Stimulated activated CD8-positive, alpha-beta memory T cell treated with anti-CD3 and anti-CD28 coated beads, Interleukin-7, amount 100 ng/mL, for 1 hour (primary cell): ENCODE measurements around the gene RALGAPA1.
"Not testable (repeated sequence)": the region's sequence is repeated elsewhere in the genome, so short reads cannot be mapped to it uniquely, and the experiment has no call there.

Experiments
- DNase-seq, 2 donors: peaks; one replicate each; pipeline ENCODE4 v3.0.0-alpha.2; 2020; ENCODE audit warnings: low read depth in 2 of 2

Gene RALGAPA1

DNA sequence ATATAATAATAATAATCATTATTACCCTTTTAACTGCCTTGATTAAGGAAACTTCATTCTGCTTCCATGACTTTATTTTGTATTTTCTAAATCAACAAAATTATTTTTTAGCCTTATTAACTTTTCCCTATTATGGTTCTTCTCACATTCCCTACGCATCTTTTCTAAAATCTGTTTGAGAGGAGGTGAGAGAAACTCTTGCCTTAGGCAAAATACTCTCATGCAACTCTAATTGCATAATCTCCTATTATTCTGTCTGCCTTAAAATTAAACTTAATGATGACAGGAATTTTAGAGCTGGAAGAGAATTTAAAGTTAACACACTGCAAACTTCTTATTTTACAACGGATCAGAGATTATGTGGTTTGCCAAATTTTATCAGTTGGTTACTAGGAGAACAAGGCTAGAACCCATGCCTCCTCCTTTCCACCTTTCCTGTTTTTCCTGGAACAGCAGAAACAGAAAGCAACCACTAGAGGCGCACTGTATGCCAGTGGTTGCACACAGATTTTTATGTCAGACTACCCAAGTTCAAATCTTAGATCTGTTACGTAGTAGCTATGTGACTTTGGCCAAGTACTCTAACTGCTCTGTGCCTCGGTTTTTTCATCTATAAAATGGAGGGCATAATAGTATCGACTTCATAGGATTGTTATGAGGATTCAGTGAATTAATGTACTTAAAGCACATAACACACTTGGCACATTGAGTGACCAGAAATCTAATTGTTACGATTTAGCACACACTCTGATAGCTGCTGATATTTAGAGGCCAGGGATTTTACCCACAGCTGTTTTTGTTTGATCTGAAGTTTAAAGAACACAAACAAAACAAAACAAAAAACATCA lies 12.7 kb upstream of the RALGAPA1 start:
- DNase-seq: no peak

DNA sequence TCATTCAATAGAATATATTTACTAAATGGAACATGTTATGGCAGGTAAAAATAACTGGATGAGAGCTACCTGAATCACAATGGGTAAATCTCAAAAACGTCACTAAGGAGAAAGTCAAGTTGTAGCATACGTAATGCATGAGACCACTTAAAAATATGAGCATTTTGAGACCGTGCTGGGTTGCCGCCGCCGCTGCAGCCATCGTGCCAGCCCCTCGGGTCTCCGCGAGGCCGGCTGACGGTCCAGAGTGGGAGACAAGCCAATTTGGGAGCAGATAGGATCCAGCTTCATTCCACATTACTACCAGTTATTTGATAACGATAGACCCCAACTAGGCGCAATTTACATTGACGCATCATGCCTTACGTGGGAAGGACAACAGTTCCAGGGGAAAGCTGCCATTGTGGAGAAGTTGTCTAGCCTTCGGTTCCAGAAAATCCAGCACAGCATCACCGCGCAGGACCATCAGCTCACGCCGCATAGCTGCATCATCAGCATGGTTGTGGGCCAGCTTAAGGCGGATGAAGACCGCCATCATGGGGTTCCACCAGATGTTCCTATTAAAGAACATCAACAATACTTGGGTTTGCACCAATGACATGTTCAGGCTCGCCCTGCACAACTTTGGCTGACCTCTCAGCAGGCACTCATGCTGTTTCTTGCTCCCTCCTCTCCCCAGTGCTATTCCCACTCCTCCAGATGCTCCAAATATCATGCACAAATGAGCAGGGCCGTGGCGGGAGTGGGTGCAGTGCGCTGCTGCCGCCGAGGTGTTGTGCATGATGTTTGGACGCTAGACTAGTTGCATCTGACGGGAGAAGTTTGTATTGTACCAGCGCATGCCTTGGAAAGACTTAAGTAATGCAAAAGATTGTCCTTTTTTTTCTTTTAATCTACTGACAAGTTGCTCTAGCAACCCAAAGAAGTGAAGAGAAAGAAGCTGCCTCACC lies 10.8 kb upstream of the RALGAPA1 start:
- no peak for DNase-seq

DNA sequence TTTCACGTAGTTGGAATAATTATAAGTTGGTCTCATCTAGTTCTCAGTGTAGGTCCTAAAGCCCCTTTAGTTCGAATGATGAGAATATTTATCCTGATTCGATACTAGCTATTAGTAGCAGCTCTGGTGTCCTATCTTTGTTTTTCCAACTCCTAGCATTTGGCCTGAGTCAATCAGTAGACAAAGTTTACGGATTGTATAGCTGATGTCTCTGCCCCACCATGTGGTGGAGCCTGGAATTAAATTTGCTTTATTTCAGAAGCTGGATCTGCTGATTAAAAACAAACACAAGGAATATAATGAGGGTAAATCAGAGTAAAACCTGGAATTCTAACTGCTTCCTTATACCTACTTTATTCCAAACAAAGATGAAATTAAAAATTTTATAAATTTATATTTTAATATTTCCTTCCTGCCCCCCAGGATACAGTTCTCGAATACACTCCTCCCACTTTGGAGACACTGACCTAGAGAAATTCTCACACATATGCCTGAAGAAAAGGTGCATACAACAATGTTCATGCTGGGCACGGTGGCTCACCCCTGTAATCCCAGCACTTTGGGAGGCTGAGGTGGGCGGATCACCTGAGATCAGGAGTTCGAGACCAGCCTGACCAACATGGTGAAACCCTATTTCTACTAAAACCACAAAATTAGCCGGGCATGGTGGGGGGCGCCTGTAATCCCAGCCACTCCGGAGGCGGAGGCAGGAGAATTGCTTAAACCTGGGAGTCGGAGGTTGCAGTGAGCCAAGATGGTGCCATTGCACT lies 9.4 kb upstream of the RALGAPA1 start:
- DNase-seq: no peak

DNA sequence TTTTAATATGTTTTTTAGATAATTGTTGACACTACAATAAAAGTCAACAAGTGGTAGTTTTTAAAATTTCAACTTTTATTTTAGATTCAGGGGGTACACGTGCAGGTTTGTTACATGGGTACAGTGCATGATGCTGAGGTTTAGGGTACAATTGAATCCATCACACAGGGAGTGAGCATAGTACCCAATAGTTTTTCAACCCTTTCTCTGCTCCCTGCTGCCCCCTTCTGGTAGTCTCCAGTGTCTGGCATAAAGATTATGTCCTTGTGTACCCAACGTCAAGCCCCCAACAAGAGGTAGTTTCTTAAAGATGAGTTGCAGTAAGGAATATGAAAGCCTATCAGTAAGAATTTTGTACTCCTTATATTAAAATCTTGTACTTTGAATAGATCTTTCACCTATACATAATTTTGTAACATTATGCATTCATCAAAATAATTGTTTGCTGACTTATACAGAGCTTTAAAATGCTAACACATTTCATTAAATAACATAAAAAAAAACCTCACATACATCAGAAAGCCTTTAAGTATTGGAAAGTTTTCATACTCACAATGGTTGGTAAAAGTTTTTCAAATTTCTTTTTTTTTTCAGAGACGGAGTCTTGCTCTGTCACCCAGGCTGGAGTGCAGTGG lies 5.4 kb upstream of the RALGAPA1 start:
- DNase-seq: peak; percentile 51 to 71

DNA sequence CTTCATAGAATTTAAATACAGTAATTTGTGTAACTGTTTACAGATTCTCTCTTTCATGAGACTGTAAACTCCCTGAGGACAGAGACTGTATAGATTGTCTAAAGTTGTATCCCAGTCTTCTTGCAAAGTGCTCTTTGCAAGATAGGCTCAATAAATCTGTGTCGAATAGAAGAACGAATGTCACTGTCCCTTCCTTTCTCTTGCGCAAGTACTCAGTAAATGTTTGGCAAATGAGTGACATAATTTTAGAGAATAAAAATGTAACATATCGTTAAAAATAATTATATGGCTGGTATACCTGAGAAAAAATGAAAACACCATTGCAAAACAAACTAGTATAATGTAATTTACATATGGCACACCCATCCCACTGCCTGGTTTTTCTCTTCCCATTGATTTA lies 1.9 kb upstream of the RALGAPA1 start:
- DNase-seq: no peak

DNA sequence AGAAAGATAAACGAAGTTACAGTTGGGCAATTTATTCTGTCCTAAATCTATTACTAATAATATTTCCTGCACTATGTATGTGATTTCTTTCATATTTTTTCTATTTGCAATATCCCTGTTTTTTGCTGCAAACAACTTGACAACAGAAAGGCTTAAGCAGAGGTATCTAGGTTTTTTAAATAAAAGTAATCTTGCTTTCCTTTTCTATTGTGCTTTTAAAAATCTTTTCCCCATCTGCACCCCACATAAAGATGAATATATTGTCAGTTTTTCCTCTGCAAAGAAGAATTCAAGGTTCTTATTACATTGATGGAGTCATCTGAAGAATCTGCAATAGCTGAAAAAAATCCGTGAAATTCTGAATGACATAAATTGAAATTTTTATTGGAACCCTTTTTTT lies 502 bp upstream of the RALGAPA1 start:
- no peak for DNase-seq

DNA sequence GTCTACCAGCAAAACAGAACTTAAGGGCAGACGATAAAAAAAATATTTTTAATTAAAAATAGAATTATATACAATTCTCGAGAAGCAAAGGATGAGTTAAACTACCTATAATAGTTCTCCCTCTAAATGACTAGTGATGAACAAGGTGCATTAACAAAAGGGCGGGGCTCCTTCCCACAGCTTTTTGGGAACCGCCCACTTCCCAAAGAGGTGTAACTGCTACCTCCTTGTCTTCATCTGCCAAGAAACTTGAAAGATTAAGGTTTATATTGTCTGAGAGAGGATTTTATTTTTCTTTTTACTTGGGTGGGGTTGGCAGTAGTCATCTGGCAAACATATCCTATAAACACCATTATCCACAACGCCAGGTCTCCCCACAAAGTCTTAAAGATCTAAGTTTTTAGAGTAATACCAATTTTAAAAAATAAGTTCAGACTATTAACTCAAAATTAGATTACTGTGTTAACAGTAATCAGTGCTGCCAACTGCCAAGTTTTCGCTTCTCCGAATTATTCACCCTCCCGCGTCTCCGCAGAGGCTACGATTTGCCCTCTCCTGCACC lies 938 bp downstream of the RALGAPA1 start:
- no peak for DNase-seq

DNA sequence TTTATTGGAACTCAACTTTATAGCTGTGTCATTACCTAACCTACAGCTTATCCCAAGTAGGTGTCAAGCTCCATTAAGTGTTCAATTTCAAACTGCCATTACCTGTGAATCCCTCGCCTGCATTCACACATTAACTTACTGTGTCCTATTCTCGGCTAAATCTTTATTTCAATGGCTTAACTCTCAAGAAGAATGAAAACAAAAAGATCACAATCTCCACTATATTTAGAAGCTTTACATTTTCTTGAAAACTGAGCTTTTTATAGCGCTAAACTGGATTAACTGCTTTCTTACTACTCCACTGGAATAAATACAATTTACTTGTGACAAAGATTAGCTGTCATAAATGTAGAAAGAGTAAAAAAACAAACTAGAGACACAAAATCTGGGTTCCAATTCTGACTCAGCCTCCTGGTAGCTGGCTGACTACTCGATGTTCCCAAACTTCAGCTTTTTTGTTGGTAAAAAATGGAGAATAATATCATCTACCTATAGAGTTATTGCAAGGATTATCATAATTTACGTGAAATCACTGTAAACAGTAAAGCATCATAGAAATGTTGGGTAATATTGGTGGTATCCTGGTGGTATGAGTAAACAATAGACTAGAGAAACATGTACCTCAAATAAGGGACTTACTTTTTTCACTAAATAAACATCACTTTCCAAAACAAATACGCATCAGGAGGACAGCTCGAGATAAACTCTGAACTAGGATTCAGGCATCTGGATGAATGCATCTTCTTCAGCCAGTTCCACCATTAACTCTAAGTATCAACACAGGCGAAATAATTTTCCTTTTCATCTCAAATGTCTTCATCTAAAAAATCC lies 1.7 kb downstream of the RALGAPA1 start:
- no peak for DNase-seq

DNA sequence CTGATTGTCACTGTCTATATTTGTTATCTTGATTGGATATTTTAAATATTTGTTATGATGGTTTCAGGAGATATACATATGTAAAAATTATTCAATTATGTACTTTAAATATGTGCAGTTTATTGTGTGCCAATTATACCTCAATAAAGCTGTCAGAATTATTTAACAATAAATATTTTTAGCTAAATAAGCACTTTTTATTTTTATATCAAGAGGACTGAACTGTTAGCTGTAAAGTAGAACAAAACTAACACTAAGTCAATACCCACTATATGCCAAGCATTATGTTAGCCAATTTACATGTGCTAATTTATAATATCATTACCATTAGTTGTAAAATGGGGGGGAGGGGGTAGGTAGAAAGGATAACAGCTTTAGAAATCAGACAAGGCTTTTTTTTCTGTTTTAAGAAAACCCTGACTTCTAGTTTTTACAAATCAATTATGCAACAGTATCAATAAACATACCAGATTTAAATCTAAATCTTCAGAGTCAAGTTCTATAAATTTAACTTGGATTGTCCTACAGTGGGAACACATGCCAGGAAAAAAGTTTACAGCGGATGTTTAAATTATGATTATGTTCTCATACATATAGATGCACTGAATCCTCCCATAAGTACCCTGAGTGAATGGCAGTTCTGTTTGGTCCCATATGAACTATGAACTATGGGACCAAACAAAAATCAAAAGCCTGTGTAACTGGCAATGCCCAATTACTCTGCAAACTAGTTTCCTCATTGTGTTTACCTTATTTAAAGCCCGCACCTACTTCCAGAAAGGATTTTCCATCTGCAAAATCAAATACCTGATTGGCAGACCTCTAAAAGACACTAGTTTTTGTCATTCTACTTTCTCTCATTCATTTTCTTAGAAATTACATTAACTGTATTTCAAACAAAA lies 2.8 kb downstream of the RALGAPA1 start:
- no peak for DNase-seq

DNA sequence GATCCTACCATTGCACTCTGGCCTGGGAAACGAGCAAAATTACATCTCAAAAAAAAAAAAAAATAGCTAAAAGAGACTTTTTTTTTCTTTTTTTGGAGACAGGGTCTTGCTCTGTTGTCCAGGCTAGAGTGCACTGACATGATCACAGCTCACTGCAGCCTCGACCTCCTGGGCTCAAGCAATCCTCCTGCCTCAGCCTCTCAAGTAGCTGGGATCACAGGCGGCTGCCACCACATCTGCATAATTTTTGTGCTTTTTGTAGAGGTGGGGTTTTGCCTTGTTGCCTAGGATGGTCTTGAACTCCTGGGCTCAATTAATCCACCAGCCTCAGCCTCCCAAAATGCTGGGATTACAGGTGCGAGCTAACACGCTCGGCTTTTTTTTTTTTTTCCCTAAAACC lies 11.3 kb downstream of the RALGAPA1 start:
- no peak for DNase-seq

DNA sequence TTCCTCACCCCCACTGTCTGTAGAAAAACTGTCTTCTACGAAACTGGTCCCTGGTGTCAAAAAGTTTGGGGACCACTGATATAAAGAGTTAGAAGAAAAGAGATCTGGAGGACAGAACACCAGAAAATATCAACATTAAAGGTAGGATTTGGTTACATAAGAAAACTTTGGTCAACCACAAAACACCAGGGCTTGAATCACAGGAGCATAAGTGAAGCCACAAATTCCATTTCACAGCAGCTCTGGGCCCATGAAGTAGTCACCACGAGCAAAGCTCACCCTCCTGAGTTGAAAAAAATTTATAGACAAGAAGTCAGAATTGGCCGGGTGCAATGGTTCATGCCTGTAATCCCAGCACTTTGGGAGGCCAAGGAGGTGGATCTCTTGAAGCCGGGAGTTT lies 19.4 kb downstream of the RALGAPA1 start:
- DNase-seq: no peak

DNA sequence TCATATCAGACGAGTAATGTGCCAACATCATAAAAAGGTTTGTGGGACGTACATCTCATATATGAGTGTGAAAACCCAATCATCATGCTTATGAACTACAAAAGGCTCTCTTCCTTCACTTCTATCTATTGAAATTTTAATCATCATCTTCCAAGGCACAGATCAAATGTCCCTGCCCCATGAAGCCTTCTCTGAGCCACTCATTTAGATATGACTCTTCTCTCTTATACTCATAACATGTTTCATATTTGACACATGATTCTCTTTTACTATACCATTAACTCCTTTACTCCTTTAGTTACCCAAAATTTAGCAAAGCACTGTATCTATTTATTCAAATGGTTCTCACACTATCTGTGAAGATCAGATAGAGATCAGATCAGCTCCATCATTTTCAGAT lies 22.2 kb downstream of the RALGAPA1 start:
- DNase-seq: no peak

DNA sequence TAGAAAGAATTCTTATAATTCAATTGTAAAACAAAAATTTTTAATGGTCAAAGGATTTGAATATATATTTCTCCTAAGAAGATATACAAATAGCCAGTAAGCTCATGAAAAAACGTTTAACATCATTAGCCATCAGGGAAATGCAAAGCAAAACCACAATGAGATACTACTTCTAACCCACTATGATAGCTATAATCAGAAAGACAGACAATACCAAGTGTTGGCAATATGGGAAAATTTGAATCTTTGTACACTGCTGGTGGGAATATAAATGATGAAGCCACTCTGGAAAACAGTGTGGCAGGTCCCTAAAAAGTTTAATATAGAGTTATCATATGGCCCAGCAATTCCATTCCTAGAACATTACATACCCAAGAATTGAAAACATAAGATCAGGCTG lies 25.4 kb downstream of the RALGAPA1 start:
- no peak for DNase-seq

DNA sequence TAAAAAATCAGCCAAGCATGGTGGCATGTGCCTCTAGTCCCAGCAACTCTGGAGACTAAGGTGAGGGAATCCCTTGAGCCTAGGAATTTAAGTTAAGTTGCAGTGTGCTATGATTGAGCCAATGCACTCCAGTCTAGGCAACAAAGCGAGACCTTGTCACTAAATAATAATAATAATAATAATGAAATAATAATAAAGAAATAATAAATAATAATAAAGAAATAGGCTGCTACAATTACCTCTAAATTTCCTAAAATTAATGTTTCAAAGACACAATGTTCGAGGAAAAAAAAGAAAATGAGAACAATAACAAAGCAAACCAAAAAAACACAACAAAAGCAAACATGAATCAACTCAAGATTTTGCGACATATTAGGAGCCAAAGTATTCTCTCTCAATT lies 29.7 kb downstream of the RALGAPA1 start:
- no peak for DNase-seq

DNA sequence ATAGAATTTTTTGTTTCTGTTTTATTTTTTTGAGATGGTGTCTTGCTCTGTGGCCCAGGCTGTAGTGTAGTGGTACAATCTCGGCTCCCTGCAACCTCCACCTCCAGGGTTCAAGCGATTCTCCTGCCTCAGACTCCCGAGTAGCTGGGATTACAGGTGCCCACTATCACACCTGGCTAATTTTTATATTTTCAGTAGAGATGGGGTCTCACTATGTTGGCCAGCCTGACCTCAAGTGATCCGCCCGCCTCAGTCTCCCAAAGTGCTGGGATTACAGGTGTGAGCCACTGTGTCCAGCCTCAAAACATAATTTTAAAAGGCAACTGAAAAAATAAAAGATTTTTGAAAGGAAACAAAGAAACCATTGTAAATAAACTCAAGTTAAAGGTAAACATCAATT lies 31.5 kb downstream of the RALGAPA1 start:
- DNase-seq: not testable (repeated sequence)

DNA sequence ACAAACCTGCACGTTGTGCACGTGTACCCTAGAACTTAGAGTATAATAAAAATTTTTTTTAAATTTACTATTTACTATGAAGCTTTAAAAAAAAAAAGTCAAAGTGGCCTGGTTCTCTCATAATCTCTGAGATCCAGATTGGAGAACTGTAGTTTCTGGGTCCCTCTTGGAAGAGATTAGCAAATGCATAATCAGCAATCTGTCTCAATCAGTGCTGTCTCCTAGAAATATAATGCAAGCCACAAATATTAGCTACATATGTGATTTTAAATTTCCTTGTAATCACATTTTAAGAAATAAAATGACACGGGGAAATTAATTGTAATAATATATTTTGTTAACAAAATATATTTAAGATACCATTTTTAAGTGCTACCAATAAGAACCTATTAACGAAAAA lies 32.3 kb downstream of the RALGAPA1 start:
- no peak for DNase-seq

DNA sequence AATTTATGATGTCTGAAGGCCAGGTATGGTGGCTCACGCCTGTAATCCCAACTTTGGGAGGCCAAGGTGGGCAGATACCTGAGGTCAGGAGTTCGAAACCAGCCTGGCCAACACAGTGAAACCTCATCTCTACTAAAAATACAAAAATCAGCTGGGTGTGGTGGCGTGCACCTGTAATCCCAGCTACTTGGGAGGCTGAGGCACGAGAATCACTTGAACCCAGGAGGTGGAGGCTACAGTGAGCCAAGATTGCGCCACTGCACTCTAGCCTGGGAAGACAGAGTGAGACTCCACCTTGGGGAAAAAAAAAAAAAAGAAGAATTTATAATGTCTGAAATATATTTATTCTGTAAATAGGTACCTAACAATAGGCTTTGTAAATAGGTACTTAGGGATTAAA lies 33.0 kb downstream of the RALGAPA1 start:
- DNase-seq: not testable (repeated sequence)

DNA sequence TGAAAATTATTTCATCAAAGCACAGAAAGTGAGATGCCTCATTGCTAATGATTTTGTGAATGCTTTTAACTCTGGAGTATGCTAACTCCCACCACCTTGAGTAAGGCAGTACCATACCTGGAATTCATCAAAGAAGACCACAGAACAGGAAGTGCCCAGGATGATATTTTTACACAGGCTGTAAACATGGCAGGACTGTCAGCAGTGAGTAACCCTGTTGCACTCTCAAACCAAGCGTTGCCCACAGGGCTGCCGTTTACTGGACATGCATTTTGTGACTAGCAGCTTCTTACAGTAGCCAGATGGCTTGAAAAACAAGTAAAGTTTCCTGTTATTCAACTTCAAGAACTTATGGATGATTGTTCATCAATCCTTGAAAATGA lies 42.4 kb downstream of the RALGAPA1 start:
- no peak for DNase-seq

DNA sequence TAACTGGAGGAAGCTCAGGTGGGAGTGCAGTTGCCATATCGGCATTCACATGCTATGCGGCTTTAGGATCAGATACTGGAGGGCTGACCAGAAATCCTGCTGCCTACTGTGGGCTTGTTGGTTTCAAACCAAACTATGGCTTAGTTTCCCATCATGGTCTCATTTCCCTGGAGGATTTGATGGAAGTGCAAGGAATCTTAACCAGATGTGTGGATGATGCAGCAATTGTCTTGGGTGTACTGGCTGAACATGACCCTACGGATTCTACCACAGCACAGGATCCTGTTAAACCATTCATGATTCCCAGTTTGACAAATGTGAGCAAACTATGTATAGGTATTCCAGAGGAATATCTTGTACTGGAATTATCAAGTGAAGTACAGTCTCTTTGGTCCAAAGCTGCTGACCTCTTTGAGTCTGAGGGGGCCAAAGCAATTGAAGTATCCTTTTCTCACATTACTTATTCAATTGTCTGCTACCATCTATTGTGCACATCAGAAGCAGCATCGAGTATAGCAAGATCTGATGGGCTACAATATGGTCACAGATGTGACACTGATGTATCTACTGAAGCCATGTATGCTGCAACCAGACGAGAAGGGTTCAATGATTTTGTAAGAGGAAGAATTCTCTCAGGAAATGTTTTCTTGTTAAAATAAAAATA lies 42.9 kb downstream of the RALGAPA1 start:
- no peak for DNase-seq
